HepG2 (cell line): Measurements from ENCODE around the gene WEE1. TPM values are rescaled to one million over a fixed set of nuclear protein-coding genes. Genes with fewer than 3 reads are reported as not detected.

Experiments used
- ATAC-seq: fragments of 200-7000 bp; cut with Tn5 transposase; 3 replicates; pipeline ENCODE4 v1.9.1; 2020; ENCODE audit warnings: mild to moderate bottlenecking, moderate library complexity
- BruUV-seq: library from RNA; stranded (reverse); fragments of 400-500 nt; replicated peaks from 2 replicates; lab custom pipeline; 2021; lab: Mats Ljungman, UMichigan
- CTCF ChIA-PET: fragments of 300-600 bp; formaldehyde crosslinking; extraction: SDS; loops from one replicate; lab custom pipeline; 2021; ENCODE audit warnings: low total read pairs, inconsistent platforms, low intra/inter-chr PET ratio; lab: Yijun Ruan, JAX
- POLR2A ChIA-PET: fragments of 350-600 bp; sonication (Branson Sonifier 250); formaldehyde crosslinking; loops from one replicate; lab custom pipeline; 2020; ENCODE audit warnings: antibody characterized with exemption, inconsistent platforms; lab: Yijun Ruan, JAX
- DNase-seq: peaks from one replicate; pipeline ENCODE4 v3.0.0-alpha.2; 2015; ENCODE audit warnings: low spot score
- FAIRE-seq: peaks from 3 replicates; lab custom pipeline; 2011; peaks lifted over from hg19 to GRCh38; lab: Jason Lieb, UNC
- H2AFZ ChIP-seq: one replicate; pipeline ENCODE4 v1.6.1; 2011; ENCODE audit warnings: low read length, inconsistent platforms
- H3K27ac ChIP-seq: fragments of 300-600 bp; 3 replicates; pipeline ENCODE4 v1.8.0; 2011; ENCODE audit warnings: mixed run types, mild to moderate bottlenecking, mixed read lengths, low read length, inconsistent platforms; ENCODE audit not compliant: insufficient read depth; ENCODE audit errors: extremely low read length
- H3K27me3 ChIP-seq, 2 experiments: fragments of 200-600 bp in 1 of 2; 2 replicates in 1 of 2; 3 replicates in 1 of 2; pipeline versions ENCODE4 v1.6.0 to v1.8.0; 2011; ENCODE audit warnings: low read length in 2 of 2, mild to moderate bottlenecking in 2 of 2, moderate library complexity in 2 of 2, inconsistent platforms in 1 of 2; ENCODE audit not compliant: insufficient read depth in 2 of 2, control insufficient read depth in 1 of 2
- H3K36me3 ChIP-seq, 2 experiments: fragments of 200-600 bp in 1 of 2; replicated peaks in 1 of 2; 2 replicates in 1 of 2; 3 replicates in 1 of 2; pipeline versions ENCODE4 v1.5.1 to v1.8.0; 2011; ENCODE audit warnings: low read length in 2 of 2, inconsistent platforms in 1 of 2; ENCODE audit not compliant: insufficient read depth in 2 of 2, control insufficient read depth in 1 of 2
- H3K4me1 ChIP-seq: 2 replicates; pipeline ENCODE4 v1.5.1; 2012; ENCODE audit warnings: low read length, inconsistent platforms; ENCODE audit not compliant: insufficient read depth
- H3K4me2 ChIP-seq: 2 replicates; pipeline ENCODE4 v1.6.0; 2011; ENCODE audit warnings: low read depth, low read length, inconsistent platforms
- H3K4me3 ChIP-seq, 3 experiments: fragments of 200-600 bp in 1 of 3; sonication (generic), shearing (Covaris generic) in 1 of 3; replicated peaks in 1 of 3; 2 replicates each; pipeline ENCODE4 v1.5.1; 2011 to 2016; ENCODE audit warnings: low read length in 3 of 3, inconsistent platforms in 2 of 3, low read depth in 2 of 3, mild to moderate bottlenecking in 2 of 3, control low read depth in 1 of 3, mixed read lengths in 1 of 3; ENCODE audit not compliant: insufficient read depth in 1 of 3
- H3K79me2 ChIP-seq: one replicate; pipeline ENCODE4 v1.6.1; 2011; ENCODE audit warnings: low read length, inconsistent platforms; ENCODE audit not compliant: insufficient read depth
- H3K9ac ChIP-seq: 2 replicates; pipeline ENCODE4 v1.6.0; 2011; ENCODE audit warnings: mild to moderate bottlenecking, low read depth, low read length, inconsistent platforms; ENCODE audit not compliant: insufficient read depth
- H3K9me3 ChIP-seq: 2 replicates; pipeline ENCODE4 v1.5.1; 2012; ENCODE audit warnings: mild to moderate bottlenecking, low read length
- H4K20me1 ChIP-seq: 2 replicates; pipeline ENCODE4 v1.6.0; 2011; ENCODE audit warnings: inconsistent platforms, mild to moderate bottlenecking, low read length, moderate library complexity; ENCODE audit not compliant: insufficient read depth
- ARNT2 ChIP-seq: sonication (generic); formaldehyde crosslinking; IDR thresholded peaks from 2 replicates; pipeline ENCODE4 v1.8.0; 2022; ENCODE audit warnings: mild to moderate bottlenecking, low read depth, missing genetic modification reagents, moderate library complexity
- ATF5 ChIP-seq: sonication (generic); formaldehyde crosslinking; IDR thresholded peaks from 2 replicates; pipeline ENCODE4 v1.4.0; 2020; ENCODE audit warnings: mild to moderate bottlenecking, low read depth, missing genetic modification reagents
- MXD3 ChIP-seq: IDR thresholded peaks from 2 replicates; pipeline ENCODE4 v1.6.1; 2016; ENCODE audit warnings: mild to moderate bottlenecking, missing biosample characterization, missing genetic modification reagents
- NFIB ChIP-seq: sonication (generic); formaldehyde crosslinking; IDR thresholded peaks from 2 replicates; pipeline ENCODE4 v1.9.0; 2021; ENCODE audit warnings: missing genetic modification reagents, mild to moderate bottlenecking, borderline replicate concordance
- POLR2G ChIP-seq: fragments of 200-400 bp; formaldehyde crosslinking; IDR thresholded peaks from 2 replicates; pipeline ENCODE4 v1.6.1; 2018; ENCODE audit warnings: mild to moderate bottlenecking, low read depth, low read length, moderate library complexity
- RBFOX2 ChIP-seq: fragments of 200-400 bp; formaldehyde crosslinking; IDR thresholded peaks from 2 replicates; pipeline ENCODE4 v1.6.1; 2017; ENCODE audit warnings: low read depth, mild to moderate bottlenecking, low read length
- ZNF607 ChIP-seq: sonication (generic); formaldehyde crosslinking; IDR thresholded peaks from 2 replicates; pipeline ENCODE4 v1.5.1; 2020; ENCODE audit warnings: missing genetic modification reagents, mild to moderate bottlenecking, borderline replicate concordance
- WGBS: methylation state at CpG from one replicate; pipeline ENCODE4 v1.1.6; 2017; ENCODE audit warnings: low lambda C conversion rate; 5-methylcytosine and 5-hydroxymethylcytosine counted together
- in situ Hi-C: cut with HindIII; loops from 2 replicates; pipeline ENCODE4 v1.10.0; 2017; ENCODE audit warnings: low pct_unique_long_range_greater_than_20kb; ENCODE audit not compliant: extremely low pct_ligation_motif_present
- intact Hi-C: fragments of 100-400 bp; cut with micrococcal nuclease; formaldehyde crosslinking; loops from one replicate; pipeline ENCODE4 v1.10.0; 2022; ENCODE audit not compliant: unreplicated experiment
- polyA plus RNA-seq, 8 experiments: library from polyadenylated mRNA; depleted of rRNA in 3 of 8; stranded (reverse) in 7 of 8; unstranded in 1 of 8; fragments of >200 nt; fragmentation: Illumina TruSeq in 4 of 8; extraction: Trizol in 4 of 8; gene quantifications; 2 replicates each; pipeline versions ENCODE4 v1.2.1 to v1.2.3, GENCODE V29; 2011 to 2016; ENCODE audit warnings: low read depth in 4 of 8, missing spikeins in 1 of 8, mixed read lengths in 1 of 8; ENCODE audit not compliant: insufficient read depth in 1 of 8
- total RNA-seq, 5 experiments: library from RNA; depleted of rRNA; stranded (reverse); fragments of >200 nt; fragmentation: Illumina TruSeq; extraction: Trizol; gene quantifications; 2 replicates each; pipeline ENCODE4 v1.2.3, GENCODE V29; 2016; ENCODE audit warnings: low read depth in 1 of 5

WEE1 gene
- total and polyA plus RNA-seq, 2 of the 13 experiments (the other 11 are each of a cell fraction or from before 2014, with no cell fraction given): 31.4 to 63.7 TPM

- in situ Hi-C loops (no loop called here), intact Hi-C loops (no loop called here)
- ChIA-PET CTCF (no interaction called here), POLR2A (no interaction called here)
- WGBS: 98% methylated on average over 6 of the region's 6 CpGs
- 0 out of 2 replicates have a peak, but pooled peaks cover 4% of the 10 kb centered on the region for H4K20me1 ChIP-seq
- H2AFZ ChIP-seq: no peak overlapping the region
- H3K9me3 ChIP-seq: no peaks in the 10 kb centered on the region
- no peak for FAIRE-seq
- no peak for TF ChIP-seq NFIB (CRISPR knock-in tag)
- TF ChIP-seq RBFOX2: peak; percentile 54
- H3K79me2 ChIP-seq: peaks cover 45% of the 10 kb centered on the region
- no peak overlapping the region for H3K9ac ChIP-seq
- no peak for ATAC-seq
- no TSS peak for BruUV-seq
- peaks cover 27% of the 10 kb centered on the region for H3K4me1 ChIP-seq
- H3K27me3 ChIP-seq: no peaks in the 10 kb centered on the region
- DNase-seq: no peak
- H3K4me2 ChIP-seq: no peak overlapping the region
- no peak overlapping the region for H3K4me3 ChIP-seq
- no peak overlapping the region for H3K27ac ChIP-seq
- peaks cover 12 to 85% of the 10 kb centered on the region in 2 experiments for H3K36me3 ChIP-seq
Observed at GRCh38 chr11:9581556-9582161, 8.2 kb downstream of the WEE1 start.

GRCh38 chr11:9590717-9591116, 17.2 kb downstream of the WEE1 start:
- intact Hi-C loops: no loop called here
- 93% methylated on average over 4 of the region's 4 CpGs for WGBS

More at GRCh38 chr11:9590717-9591116, 17.2 kb downstream of the WEE1 start:
- no peaks in the 10 kb centered on the region for H3K27me3 ChIP-seq
- no peak for TF ChIP-seq MXD3 (CRISPR knock-in tag)
- 0 out of 2 replicates have a peak, but pooled peaks have one; percentile 11 for TF ChIP-seq POLR2G
- no peak for TF ChIP-seq ARNT2 (CRISPR knock-in tag)
- TF ChIP-seq ATF5 (CRISPR knock-in tag): no peak
- no peak for TF ChIP-seq ZNF607 (CRISPR knock-in tag)
- TF ChIP-seq, all 625 proteins: peak for 1
- Histone ChIP-seq H3K4me2 (no peak overlapping the region), H3K9ac (no peak overlapping the region), H3K4me1 (no peaks in the 10 kb centered on the region), H4K20me1 (no peaks in the 10 kb centered on the region), H3K9me3 (no peaks in the 10 kb centered on the region), H3K4me3 (no peak overlapping the region), H3K27ac (no peak overlapping the region), H3K79me2 (no peaks in the 10 kb centered on the region), H2AFZ (no peak overlapping the region), H3K36me3 (peaks cover 8 to 34% of the 10 kb centered on the region in 2 experiments)
- ATAC-seq: no peak
- in situ Hi-C loops: no loop called here
- ChIA-PET CTCF (no interaction called here), POLR2A (interaction anchor here (1.0 kb wide), 1 partner anchor 11 kb away, joined by 3 read pairs; no protein-coding TSS in a partner anchor)
- no peak for FAIRE-seq
- no peak for DNase-seq
- BruUV-seq: no TSS peak
